ENCODE measurements around the gene PIK3IP1. TPM values are rescaled to one million over a fixed set of nuclear protein-coding genes. Genes with fewer than 3 reads are reported as not detected.

Gene PIK3IP1
- total and polyA plus RNA-seq, 10 of the 15 experiments (the other 5 are each of a cell fraction or from before 2014, with no cell fraction given): 0.77 to 6.5 (median 3.0) TPM

DNA sequence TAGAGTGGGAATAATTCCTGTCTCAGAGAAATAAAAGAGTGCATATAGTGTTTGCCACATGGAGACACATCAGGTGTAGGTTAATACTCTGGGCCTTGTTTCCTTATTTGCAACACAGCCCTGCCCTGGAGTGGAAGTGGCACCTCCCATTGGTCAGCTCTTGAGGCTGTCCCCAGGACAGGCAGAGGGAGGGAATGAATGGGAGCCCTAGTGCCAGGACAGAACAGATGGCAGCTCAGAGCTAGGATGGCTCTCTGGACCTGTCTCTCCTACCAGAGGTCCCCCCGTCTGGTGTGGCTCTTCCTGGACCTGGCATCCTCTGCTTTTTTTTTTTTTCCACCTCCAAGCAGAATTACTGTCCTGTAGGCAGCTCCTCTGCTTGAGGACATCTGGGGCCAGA, 44.6 kb downstream of the PIK3IP1 start:
- H3K27me3 ChIP-seq (replicated peaks in 1 of 2; ENCODE audit: control insufficient read depth in 2 of 2, insufficient read depth in 2 of 2, low read length in 1 of 2): no peaks in the 10 kb centered on the region
- H3K4me2 ChIP-seq (ENCODE audit: control insufficient read depth, insufficient read depth): peak overlapping the region; percentile 26; the same call in 1 of the 2 replicates
- no peaks in the 10 kb centered on the region for H3K4me1 ChIP-seq (ENCODE audit: control insufficient read depth, insufficient read depth, low read length)
- ATAC-seq (no peak), DNase-seq (ENCODE audit: low read depth, low spot score) (no peak), FAIRE-seq (no peak)
- no peaks in the 10 kb centered on the region for H3K9me3 ChIP-seq (replicated peaks; ENCODE audit: control insufficient read depth, insufficient read depth, low read length)
- 0 out of 2 replicates have a peak overlapping the region, but pooled peaks have one; percentile 10 for H2AFZ ChIP-seq (ENCODE audit: control insufficient read depth, low read depth, low read length)
- POLR2A ChIA-PET: no interaction called here
- SMC1A ChIA-PET (ENCODE audit: uncharacterized antibody, unreplicated experiment): interaction anchor here (1.1 to 1.7 kb wide), 3 partner anchors 9 to 44 kb away, joined by 3 to 4 read pairs (median 4); partner anchors contain the start of gene PIK3IP1
- H3K4me3 ChIP-seq: no peak overlapping the region
- WGBS (ENCODE audit: insufficient coverage, insufficient replicate concordance, low lambda C conversion rate, missing lambda C conversion rate): no CpG with 5 or more reads among the region's 1 CpG
- no peak for TF ChIP-seq TCF3 (IDR thresholded peaks at IDR 0.05; ENCODE audit: borderline replicate concordance, insufficient read depth, low read depth, low read length)
- TF ChIP-seq MEF2A (IDR thresholded peaks at IDR 0.05; ENCODE audit: insufficient read depth, low read depth, low read length): no peak
- no peak for TF ChIP-seq SMAD1 (IDR thresholded peaks at IDR 0.05; ENCODE audit: low read depth, partially characterized antibody)
- no peak for TF ChIP-seq GABPA (IDR thresholded peaks at IDR 0.05; ENCODE audit: low read depth)
- TF ChIP-seq RAD51 (IDR thresholded peaks at IDR 0.05): no peak
- TF ChIP-seq IKZF2 (IDR thresholded peaks at IDR 0.05): no peak
- TF ChIP-seq SREBF2 (IDR thresholded peaks at IDR 0.05; ENCODE audit: low read length): no peak
- TF ChIP-seq NR2C1 (IDR thresholded peaks at IDR 0.05): no peak
- no peak for TF ChIP-seq RELA (IDR thresholded peaks at IDR 0.05; ENCODE audit: borderline replicate concordance, partially characterized antibody)
- TF ChIP-seq NR2C2 (IDR thresholded peaks at IDR 0.05; ENCODE audit: borderline replicate concordance, control insufficient read depth, insufficient read length, low read depth): no peak
- TF ChIP-seq SPI1 (IDR thresholded peaks at IDR 0.05; ENCODE audit: borderline replicate concordance, insufficient read depth, low read depth, low read length): no peak
- TF ChIP-seq, protein P1, sequence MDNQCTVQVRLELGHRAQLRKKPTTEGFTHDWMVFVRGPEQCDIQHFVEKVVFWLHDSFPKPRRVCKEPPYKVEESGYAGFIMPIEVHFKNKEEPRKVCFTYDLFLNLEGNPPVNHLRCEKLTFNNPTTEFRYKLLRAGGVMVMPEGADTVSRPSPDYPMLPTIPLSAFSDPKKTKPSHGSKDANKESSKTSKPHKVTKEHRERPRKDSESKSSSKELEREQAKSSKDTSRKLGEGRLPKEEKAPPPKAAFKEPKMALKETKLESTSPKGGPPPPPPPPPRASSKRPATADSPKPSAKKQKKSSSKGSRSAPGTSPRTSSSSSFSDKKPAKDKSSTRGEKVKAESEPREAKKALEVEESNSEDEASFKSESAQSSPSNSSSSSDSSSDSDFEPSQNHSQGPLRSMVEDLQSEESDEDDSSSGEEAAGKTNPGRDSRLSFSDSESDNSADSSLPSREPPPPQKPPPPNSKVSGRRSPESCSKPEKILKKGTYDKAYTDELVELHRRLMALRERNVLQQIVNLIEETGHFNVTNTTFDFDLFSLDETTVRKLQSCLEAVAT (IDR thresholded peaks at IDR 0.05): no peak
- BruUV-seq (replicated peaks): no TSS peak
- H3K9ac ChIP-seq (ENCODE audit: control insufficient read depth, insufficient read depth, low read length): no peak overlapping the region
- in situ Hi-C loops (cut with MboI): no loop called here
- no peaks in the 10 kb centered on the region; the same call in 1 of the 2 replicates for H4K20me1 ChIP-seq (ENCODE audit: control insufficient read depth, insufficient read depth)
- CTCF ChIA-PET: interaction anchor here (3.0 kb wide), 1 partner anchor 25 kb away, joined by 12 read pairs; no protein-coding TSS in a partner anchor
- intact Hi-C loops (cut with micrococcal nuclease; ENCODE audit: unreplicated experiment): no loop called here
- peaks cover 8 to 17% of the 10 kb centered on the region in 2 experiments; a peak in 3 of 4 replicates for H3K36me3 ChIP-seq (ENCODE audit: control insufficient read depth in 2 of 2, insufficient read depth in 2 of 2, low read length in 1 of 2)
- no peak overlapping the region for H3K27ac ChIP-seq (ENCODE audit: control insufficient read depth, insufficient read depth)
- no peaks in the 10 kb centered on the region; the same call in none of the 2 replicates for H3K79me2 ChIP-seq (ENCODE audit: control insufficient read depth, insufficient read depth, low read length)
- RAD21 ChIA-PET (ENCODE audit: unreplicated experiment): no interaction called here

Data from GM12878 (cell line).